Mesendoderm (in vitro differentiated cells): ENCODE data around the gene ATP1A2.
"Not testable (repeated sequence)": the region's sequence is repeated elsewhere in the genome, so short reads cannot be mapped to it uniquely, and the experiment has no call there.

Experiments used
- DNase-seq: peaks from one replicate; pipeline ENCODE4 v3.0.0; 2013
- H2AK5ac ChIP-seq: 2 replicates; pipeline ENCODE4 v1.6.1; 2013; ENCODE audit warnings: low read length, inconsistent platforms
- H2BK120ac ChIP-seq: 2 replicates; pipeline ENCODE4 v1.6.1; 2013; ENCODE audit warnings: low read depth, mild to moderate bottlenecking, low read length, moderate library complexity, mixed read lengths
- H2BK15ac ChIP-seq: replicated peaks from 2 replicates; pipeline ENCODE4 v1.6.1; 2013; ENCODE audit warnings: low read depth, mild to moderate bottlenecking, moderate library complexity
- H2BK5ac ChIP-seq: 2 replicates; pipeline ENCODE4 v1.6.1; 2013; ENCODE audit warnings: low read length, inconsistent platforms
- H3K18ac ChIP-seq: 2 replicates; pipeline ENCODE4 v1.6.1; 2013; ENCODE audit warnings: mild to moderate bottlenecking, low read length, mixed read lengths
- H3K23ac ChIP-seq: one replicate; pipeline ENCODE4 v1.6.1; 2013; ENCODE audit warnings: low read length
- H3K27ac ChIP-seq: 2 replicates; pipeline ENCODE4 v1.5.1; 2013; ENCODE audit warnings: low read depth, mild to moderate bottlenecking, inconsistent platforms, low read length, moderate library complexity
- H3K27me3 ChIP-seq: 2 replicates; pipeline ENCODE4 v1.6.1; 2013; ENCODE audit warnings: low read length, control low read depth, mild to moderate bottlenecking, inconsistent platforms; ENCODE audit not compliant: insufficient read depth, poor library complexity
- H3K36me3 ChIP-seq: 2 replicates; pipeline ENCODE4 v1.6.1; 2013; ENCODE audit warnings: low read length, inconsistent platforms; ENCODE audit not compliant: control insufficient read depth, insufficient read depth
- H3K4ac ChIP-seq: one replicate; pipeline ENCODE4 v1.6.1; 2013; ENCODE audit warnings: low read depth, mild to moderate bottlenecking, low read length, moderate library complexity
- H3K4me1 ChIP-seq: 2 replicates; pipeline ENCODE4 v1.6.1; 2013; ENCODE audit warnings: low read depth, low read length, inconsistent platforms; ENCODE audit not compliant: control insufficient read depth
- H3K4me2 ChIP-seq: 2 replicates; pipeline ENCODE4 v1.6.1; 2013; ENCODE audit warnings: low read length
- H3K4me3 ChIP-seq: 2 replicates; pipeline ENCODE4 v1.5.1; 2013; ENCODE audit warnings: mild to moderate bottlenecking, low read length
- H3K56ac ChIP-seq: one replicate; pipeline ENCODE4 v1.6.1; 2013; ENCODE audit warnings: low read length
- H3K79me1 ChIP-seq: 2 replicates; pipeline ENCODE4 v1.6.1; 2013; ENCODE audit warnings: low read length, inconsistent platforms
- H3K79me2 ChIP-seq: 2 replicates; pipeline ENCODE4 v1.6.1; 2013; ENCODE audit warnings: mild to moderate bottlenecking, low read length; ENCODE audit not compliant: control insufficient read depth, insufficient read depth
- H3K9ac ChIP-seq: 2 replicates; pipeline ENCODE4 v1.6.1; 2013; ENCODE audit warnings: low read length, inconsistent platforms
- H4K5ac ChIP-seq: one replicate; pipeline ENCODE4 v1.6.1; 2013; ENCODE audit warnings: low read length
- H4K8ac ChIP-seq: one replicate; pipeline ENCODE4 v1.6.1; 2013; ENCODE audit warnings: low read depth, mild to moderate bottlenecking, control low read depth, low read length, moderate library complexity
- WGBS: extraction: QIAGEN DNeasy Blood & Tissue Kit; methylation state at CpG from one replicate; pipeline ENCODE4 v1.1.7; 2013; ENCODE audit warnings: low lambda C conversion rate, missing lambda C conversion rate; ENCODE audit not compliant: insufficient coverage; ENCODE audit errors: extremely low coverage; 5-methylcytosine and 5-hydroxymethylcytosine counted together

Gene ATP1A2

DNA sequence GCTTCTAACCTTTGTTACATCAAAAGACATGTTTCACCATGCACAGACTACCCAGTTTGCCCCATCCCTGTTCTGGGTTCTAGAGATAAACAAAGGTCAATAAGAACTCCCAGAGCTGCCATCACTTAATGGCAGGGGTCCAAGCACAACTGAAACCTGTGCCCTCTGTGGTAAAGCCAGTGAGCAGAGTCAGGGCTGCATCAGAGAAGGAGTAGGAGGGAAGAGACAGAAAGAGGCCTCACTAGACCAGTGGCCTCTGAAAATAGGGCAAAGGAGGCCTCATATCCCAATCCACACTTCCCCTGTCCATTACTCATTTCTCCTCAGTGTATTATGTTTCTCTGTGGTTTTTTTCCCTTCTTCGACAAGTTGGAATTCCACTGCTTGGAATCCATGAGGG, 10.2 kb downstream of the ATP1A2 start:
- H2BK5ac ChIP-seq = no peak overlapping the region
- H3K27ac ChIP-seq = no peak overlapping the region
- H2BK120ac ChIP-seq = no peak overlapping the region
- WGBS = no CpG with 5 or more reads among the region's 1 CpG
- H3K36me3 ChIP-seq = no peaks in the 10 kb centered on the region
- no peak overlapping the region for H4K8ac ChIP-seq
- no peak overlapping the region for H3K56ac ChIP-seq
- H3K4me3 ChIP-seq = no peak overlapping the region
- H3K18ac ChIP-seq = no peak overlapping the region
- no peaks in the 10 kb centered on the region for H3K4me1 ChIP-seq
- H3K79me2 ChIP-seq = no peaks in the 10 kb centered on the region
- H3K23ac ChIP-seq = no peak overlapping the region
- no peaks in the 10 kb centered on the region for H3K27me3 ChIP-seq
- no peak for DNase-seq
- no peak overlapping the region for H4K5ac ChIP-seq
- no peak overlapping the region for H3K9ac ChIP-seq
- no peak overlapping the region for H3K4me2 ChIP-seq
- H2AK5ac ChIP-seq = no peak overlapping the region
- H2BK15ac ChIP-seq = no peak overlapping the region
- H3K4ac ChIP-seq = no peak overlapping the region
- H3K79me1 ChIP-seq = no peaks in the 10 kb centered on the region

DNA sequence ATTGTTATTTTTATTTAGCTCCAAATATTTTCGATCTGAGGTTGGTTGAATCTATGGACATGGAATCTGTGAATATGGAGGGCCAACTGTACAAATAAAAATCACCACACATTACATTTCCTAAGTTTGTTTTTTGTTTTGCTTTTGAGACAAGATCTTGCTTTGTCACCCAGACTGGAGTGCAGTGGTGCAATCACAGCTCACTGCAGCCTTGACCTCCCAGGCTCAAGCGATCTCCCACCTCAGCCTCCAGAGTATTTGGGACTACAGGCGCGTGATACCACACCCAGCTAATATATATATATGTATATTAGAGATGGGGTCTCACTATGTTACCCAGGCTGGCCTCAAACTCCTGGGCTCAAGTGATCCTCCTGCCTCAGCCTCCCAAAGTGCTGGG, 10.8 kb downstream of the ATP1A2 start:
- H3K4me3 ChIP-seq, DNase-seq, H3K79me1 ChIP-seq, H3K18ac ChIP-seq, H3K23ac ChIP-seq, H4K8ac ChIP-seq, H3K4ac ChIP-seq, H3K4me1 ChIP-seq, H2BK5ac ChIP-seq, H4K5ac ChIP-seq, H3K9ac ChIP-seq, H3K4me2 ChIP-seq, H2BK15ac ChIP-seq, H3K79me2 ChIP-seq, H3K36me3 ChIP-seq, H3K27ac ChIP-seq, H3K27me3 ChIP-seq, H2AK5ac ChIP-seq, H2BK120ac ChIP-seq, H3K56ac ChIP-seq: not testable (repeated sequence)
- WGBS = no CpG with 5 or more reads among the region's 4 CpGs

DNA sequence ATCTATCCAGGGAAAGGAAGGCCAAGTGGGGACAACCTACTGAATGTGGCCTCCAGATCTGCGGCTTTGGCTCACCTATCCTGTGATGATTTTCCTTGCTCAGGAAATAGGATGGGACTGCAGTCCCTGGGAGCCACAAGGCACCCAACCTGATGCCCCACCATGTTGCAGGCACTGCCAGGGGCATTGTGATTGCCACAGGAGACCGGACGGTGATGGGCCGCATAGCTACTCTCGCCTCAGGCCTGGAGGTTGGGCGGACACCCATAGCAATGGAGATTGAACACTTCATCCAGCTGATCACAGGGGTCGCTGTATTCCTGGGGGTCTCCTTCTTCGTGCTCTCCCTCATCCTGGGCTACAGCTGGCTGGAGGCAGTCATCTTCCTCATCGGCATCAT, 11.8 kb downstream of the ATP1A2 start:
- H3K4me1 ChIP-seq = no peaks in the 10 kb centered on the region
- no peak overlapping the region for H3K18ac ChIP-seq
- H3K36me3 ChIP-seq = no peaks in the 10 kb centered on the region
- no peak overlapping the region for H2BK5ac ChIP-seq
- H2BK120ac ChIP-seq = no peak overlapping the region
- no peak overlapping the region for H4K5ac ChIP-seq
- no peak overlapping the region for H3K4me3 ChIP-seq
- H3K79me2 ChIP-seq = no peaks in the 10 kb centered on the region
- H2AK5ac ChIP-seq = no peak overlapping the region
- WGBS = no CpG with 5 or more reads among the region's 9 CpGs
- H3K23ac ChIP-seq = no peak overlapping the region
- no peak overlapping the region for H3K4ac ChIP-seq
- DNase-seq = no peak
- no peaks in the 10 kb centered on the region for H3K27me3 ChIP-seq
- no peak overlapping the region for H3K9ac ChIP-seq
- H3K4me2 ChIP-seq = no peak overlapping the region
- H3K56ac ChIP-seq = no peak overlapping the region
- no peak overlapping the region for H3K27ac ChIP-seq
- H2BK15ac ChIP-seq = no peak overlapping the region
- no peaks in the 10 kb centered on the region for H3K79me1 ChIP-seq
- no peak overlapping the region for H4K8ac ChIP-seq

DNA sequence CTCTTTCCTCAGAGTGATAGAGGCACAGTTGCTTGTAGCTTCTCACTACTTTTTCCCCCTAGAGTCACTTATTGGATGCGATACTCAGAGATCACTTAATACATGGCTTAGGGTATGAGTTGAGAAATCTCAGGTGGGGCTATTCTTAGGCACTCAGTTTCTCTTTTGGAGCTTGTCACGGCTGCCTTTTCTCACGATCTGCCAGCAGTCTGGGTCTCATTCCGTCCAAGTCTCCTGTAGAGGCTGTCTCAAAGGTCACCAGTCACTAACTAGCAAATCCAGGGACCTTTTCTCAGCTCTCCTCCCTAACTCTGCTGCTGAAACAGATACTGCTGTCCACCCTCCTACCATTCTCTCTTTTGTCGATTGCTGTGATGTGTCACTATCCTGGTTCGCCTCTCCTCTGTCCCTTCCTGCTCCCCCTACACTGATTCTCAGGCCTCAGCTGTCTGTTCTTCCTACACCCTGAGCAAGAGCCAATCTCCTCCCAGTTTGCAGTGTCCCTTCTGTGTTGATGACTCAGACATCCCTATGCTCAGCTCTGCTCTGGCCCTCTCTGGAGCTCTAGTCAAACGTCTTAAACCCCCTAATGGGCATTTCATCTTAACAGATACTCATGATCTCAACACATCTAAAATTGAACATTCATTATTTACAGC, 12.4 kb downstream of the ATP1A2 start:
- Histone ChIP-seq H2AK5ac (no peak overlapping the region), H3K4ac (no peak overlapping the region), H2BK120ac (no peak overlapping the region), H3K79me1 (no peaks in the 10 kb centered on the region), H3K4me1 (no peaks in the 10 kb centered on the region), H3K27ac (no peak overlapping the region), H3K18ac (no peak overlapping the region), H3K79me2 (no peaks in the 10 kb centered on the region), H3K36me3 (no peaks in the 10 kb centered on the region), H3K9ac (no peak overlapping the region), H2BK15ac (no peak overlapping the region), H3K27me3 (no peaks in the 10 kb centered on the region), H4K5ac (no peak overlapping the region), H3K56ac (no peak overlapping the region), H3K4me3 (no peak overlapping the region), H3K4me2 (no peak overlapping the region), H4K8ac (no peak overlapping the region), H2BK5ac (no peak overlapping the region), H3K23ac (no peak overlapping the region)
- no peak for DNase-seq
- WGBS = no CpG with 5 or more reads among the region's 7 CpGs

DNA sequence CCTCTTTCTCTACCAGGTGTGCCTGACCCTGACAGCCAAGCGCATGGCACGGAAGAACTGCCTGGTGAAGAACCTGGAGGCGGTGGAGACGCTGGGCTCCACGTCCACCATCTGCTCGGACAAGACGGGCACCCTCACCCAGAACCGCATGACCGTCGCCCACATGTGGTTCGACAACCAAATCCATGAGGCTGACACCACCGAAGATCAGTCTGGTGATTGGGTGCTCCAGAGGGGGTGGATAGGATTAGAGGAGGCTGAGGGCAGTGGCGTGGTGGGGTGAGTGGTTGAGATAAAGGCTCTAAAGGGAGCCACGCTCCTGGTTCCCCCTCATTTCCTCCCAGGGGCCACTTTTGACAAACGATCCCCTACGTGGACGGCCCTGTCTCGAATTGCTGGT, 13.1 kb downstream of the ATP1A2 start:
- H3K27ac ChIP-seq = no peak overlapping the region

DNA sequence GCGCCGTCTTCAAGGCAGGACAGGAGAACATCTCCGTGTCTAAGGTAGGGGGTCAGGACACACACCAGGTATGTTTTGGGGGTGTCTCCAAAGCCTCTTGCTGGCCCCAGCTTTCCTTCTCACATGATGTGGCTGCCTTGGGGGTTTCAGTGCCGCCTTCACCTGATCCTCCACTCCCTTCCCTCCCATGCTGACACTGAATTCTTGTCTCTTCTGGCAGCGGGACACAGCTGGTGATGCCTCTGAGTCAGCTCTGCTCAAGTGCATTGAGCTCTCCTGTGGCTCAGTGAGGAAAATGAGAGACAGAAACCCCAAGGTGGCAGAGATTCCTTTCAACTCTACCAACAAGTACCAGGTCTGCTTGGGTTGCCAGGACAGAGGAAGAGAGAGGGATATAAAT, 13.5 kb downstream of the ATP1A2 start:
- no peak overlapping the region for H2BK5ac ChIP-seq
- H4K5ac ChIP-seq = no peak overlapping the region
- H3K4me3 ChIP-seq = no peak overlapping the region
- no peak overlapping the region for H3K18ac ChIP-seq
- H4K8ac ChIP-seq = no peak overlapping the region
- no peak overlapping the region for H2AK5ac ChIP-seq
- H2BK120ac ChIP-seq = no peak overlapping the region
- H3K79me2 ChIP-seq = no peaks in the 10 kb centered on the region
- no peak overlapping the region for H3K27ac ChIP-seq
- H3K4me2 ChIP-seq = no peak overlapping the region
- H3K9ac ChIP-seq = no peak overlapping the region
- no peak overlapping the region for H3K56ac ChIP-seq
- no peaks in the 10 kb centered on the region for H3K36me3 ChIP-seq
- DNase-seq = no peak
- whole genome bisulfite sequencing = no CpG with 5 or more reads among the region's 5 CpGs
- H3K23ac ChIP-seq = no peak overlapping the region
- no peak overlapping the region for H2BK15ac ChIP-seq
- H3K4me1 ChIP-seq = no peaks in the 10 kb centered on the region
- H3K4ac ChIP-seq = no peak overlapping the region
- no peaks in the 10 kb centered on the region for H3K27me3 ChIP-seq
- H3K79me1 ChIP-seq = no peaks in the 10 kb centered on the region

More for the DNA sequence above, 13.1 kb downstream of the ATP1A2 start:
- Histone ChIP-seq H3K4me1 (no peaks in the 10 kb centered on the region), H3K79me2 (no peaks in the 10 kb centered on the region), H3K4ac (no peak overlapping the region), H2BK120ac (no peak overlapping the region), H3K36me3 (no peaks in the 10 kb centered on the region), H3K79me1 (no peaks in the 10 kb centered on the region), H3K18ac (no peak overlapping the region), H3K4me2 (no peak overlapping the region), H2AK5ac (no peak overlapping the region), H4K8ac (no peak overlapping the region), H3K56ac (no peak overlapping the region), H2BK15ac (no peak overlapping the region), H3K9ac (no peak overlapping the region), H2BK5ac (no peak overlapping the region), H3K4me3 (no peak overlapping the region), H3K27me3 (no peaks in the 10 kb centered on the region), H3K23ac (no peak overlapping the region), H4K5ac (no peak overlapping the region)
- no CpG with 5 or more reads among the region's 18 CpGs for WGBS
- DNase-seq = no peak
